GM18873 (cell line): ENCODE measurements around the gene UBE2Q1.

ENCODE experiments used
- ATAC-seq: cut with Tn5 transposase; IDR thresholded peaks from one replicate; pipeline ENCODE4 v1.9.1; 2021; ENCODE audit warnings: mild to moderate bottlenecking, moderate library complexity, moderate number of reproducible peaks; ENCODE audit not compliant: unreplicated experiment, low FRiP score

Gene UBE2Q1

GRCh38 chr1:154517661-154518060 is 40.8 kb downstream of the UBE2Q1 start:
- no peak for ATAC-seq

GRCh38 chr1:154514066-154514553 is 44.4 kb downstream of the UBE2Q1 start:
- no peak for ATAC-seq

- ATAC-seq: no peak
Measured at GRCh38 chr1:154512760-154513159, 45.7 kb downstream of the UBE2Q1 start.

GRCh38 chr1:154503898-154504297 is 54.6 kb downstream of the UBE2Q1 start:
- no peak for ATAC-seq

- ATAC-seq: no peak
Measured at GRCh38 chr1:154502744-154503115, 55.7 kb downstream of the UBE2Q1 start.

GRCh38 chr1:154502066-154502743 is 56.3 kb downstream of the UBE2Q1 start, which contains the start of the genes SHE and TDRD10:
SHE (minus strand) TSS chr1:154502412; CDS start chr1:154502026, 386 bp downstream.
TDRD10 (plus strand) TSS chr1:154502219; CDS start chr1:154506904, 4,685 bp downstream.
- no peak for ATAC-seq

- ATAC-seq: no peak
Measured at GRCh38 chr1:154501423-154502065, 56.9 kb downstream of the UBE2Q1 start.

GRCh38 chr1:154500533-154500932 is 57.9 kb downstream of the UBE2Q1 start:
- no peak for ATAC-seq

- ATAC-seq: no peak
Measured at GRCh38 chr1:154499446-154499845, 59.0 kb downstream of the UBE2Q1 start.
